ENCODE data around the gene SMIM32.

GRCh38 chr5:136147632-136148031, 45.3 kb downstream of the SMIM32 start:
- TF ChIP-seq ZNF274 (IDR thresholded peaks at IDR 0.05; ENCODE audit: low read depth, low read length) = no peak
- no peak for TF ChIP-seq YY1 (IDR thresholded peaks at IDR 0.05; ENCODE audit: insufficient read depth, insufficient read length)

Measured in NT2/D1 (cell line).